Glutamatergic neuron (in vitro differentiated cells): ENCODE measurements around the gene DPEP2. TPM values are rescaled to one million over a fixed set of nuclear protein-coding genes. Genes with fewer than 3 reads are reported as not detected.

ENCODE experiments used
- DNase-seq: peaks from one replicate; pipeline ENCODE4 v3.0.0; 2022
- H3K27ac Mint-ChIP-seq: one replicate; pipeline ENCODE4 v1.8.0; 2020; ENCODE audit warnings: mild to moderate bottlenecking, mixed read lengths, inconsistent platforms; ENCODE audit not compliant: unreplicated experiment
- H3K27me3 Mint-ChIP-seq: one replicate; pipeline ENCODE4 v1.8.0; 2020; ENCODE audit warnings: mild to moderate bottlenecking, moderate library complexity, mixed read lengths, inconsistent platforms; ENCODE audit not compliant: unreplicated experiment
- H3K36me3 Mint-ChIP-seq: one replicate; pipeline ENCODE4 v1.8.0; 2020; ENCODE audit warnings: mild to moderate bottlenecking, mixed read lengths, inconsistent platforms; ENCODE audit not compliant: unreplicated experiment
- H3K4me1 Mint-ChIP-seq: one replicate; pipeline ENCODE4 v1.8.0; 2020; ENCODE audit warnings: mild to moderate bottlenecking, low read depth, mixed read lengths, inconsistent platforms; ENCODE audit not compliant: unreplicated experiment
- H3K4me3 Mint-ChIP-seq: one replicate; pipeline ENCODE4 v1.8.0; 2020; ENCODE audit warnings: mild to moderate bottlenecking, mixed read lengths, inconsistent platforms; ENCODE audit not compliant: unreplicated experiment
- H3K9me3 Mint-ChIP-seq: one replicate; pipeline ENCODE4 v1.8.0; 2020; ENCODE audit warnings: mild to moderate bottlenecking, moderate library complexity, mixed read lengths, inconsistent platforms; ENCODE audit not compliant: unreplicated experiment
- total RNA-seq: library from RNA; stranded (reverse); fragmentation: NEBNext Ultra II Directional; extraction: Animal tissue kit (Norgen Biotek cat#: 25700); gene quantifications from one replicate; pipeline ENCODE4 v1.2.1, GENCODE V29; 2021; ENCODE audit not compliant: unreplicated experiment
- TF ChIP-seq, protein P1 (sequence below): fragments of 200-600 bp; sonication (generic); IDR thresholded peaks from one replicate; pipeline ENCODE4 v1.5.0; 2021; ENCODE audit not compliant: partially characterized antibody, unreplicated experiment

Gene DPEP2
- total RNA-seq, 1 donor from 2014 or later: not detected

DNA sequence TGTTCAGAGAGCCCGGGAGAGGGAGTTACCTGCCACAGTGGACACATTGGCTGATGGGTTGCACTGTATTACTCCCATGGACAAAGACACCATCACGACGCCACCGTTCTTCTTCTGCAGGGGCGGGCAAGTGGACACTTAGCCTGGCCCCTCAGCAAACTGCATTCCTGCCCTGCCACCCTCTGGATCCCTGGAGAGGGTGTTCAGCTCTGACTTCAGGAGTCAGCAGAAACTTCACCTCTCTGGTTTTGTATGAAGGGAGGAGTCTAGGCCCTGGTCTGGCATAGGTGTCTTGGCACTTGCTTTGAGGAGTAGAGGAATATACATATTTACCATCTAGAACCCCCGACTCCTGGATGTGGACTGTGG lies 9.3 kb downstream of the DPEP2 start:
- DNase-seq: no peak
- no peaks in the 10 kb centered on the region for H3K4me1 Mint-ChIP-seq
- no peak overlapping the region for H3K27ac Mint-ChIP-seq
- H3K9me3 Mint-ChIP-seq: peaks cover 7% of the 10 kb centered on the region
- H3K27me3 Mint-ChIP-seq: peaks cover 6% of the 10 kb centered on the region
- no peak overlapping the region for H3K4me3 Mint-ChIP-seq
- TF ChIP-seq, protein P1, sequence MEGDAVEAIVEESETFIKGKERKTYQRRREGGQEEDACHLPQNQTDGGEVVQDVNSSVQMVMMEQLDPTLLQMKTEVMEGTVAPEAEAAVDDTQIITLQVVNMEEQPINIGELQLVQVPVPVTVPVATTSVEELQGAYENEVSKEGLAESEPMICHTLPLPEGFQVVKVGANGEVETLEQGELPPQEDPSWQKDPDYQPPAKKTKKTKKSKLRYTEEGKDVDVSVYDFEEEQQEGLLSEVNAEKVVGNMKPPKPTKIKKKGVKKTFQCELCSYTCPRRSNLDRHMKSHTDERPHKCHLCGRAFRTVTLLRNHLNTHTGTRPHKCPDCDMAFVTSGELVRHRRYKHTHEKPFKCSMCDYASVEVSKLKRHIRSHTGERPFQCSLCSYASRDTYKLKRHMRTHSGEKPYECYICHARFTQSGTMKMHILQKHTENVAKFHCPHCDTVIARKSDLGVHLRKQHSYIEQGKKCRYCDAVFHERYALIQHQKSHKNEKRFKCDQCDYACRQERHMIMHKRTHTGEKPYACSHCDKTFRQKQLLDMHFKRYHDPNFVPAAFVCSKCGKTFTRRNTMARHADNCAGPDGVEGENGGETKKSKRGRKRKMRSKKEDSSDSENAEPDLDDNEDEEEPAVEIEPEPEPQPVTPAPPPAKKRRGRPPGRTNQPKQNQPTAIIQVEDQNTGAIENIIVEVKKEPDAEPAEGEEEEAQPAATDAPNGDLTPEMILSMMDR: no peak
- no peaks in the 10 kb centered on the region for H3K36me3 Mint-ChIP-seq

DNA sequence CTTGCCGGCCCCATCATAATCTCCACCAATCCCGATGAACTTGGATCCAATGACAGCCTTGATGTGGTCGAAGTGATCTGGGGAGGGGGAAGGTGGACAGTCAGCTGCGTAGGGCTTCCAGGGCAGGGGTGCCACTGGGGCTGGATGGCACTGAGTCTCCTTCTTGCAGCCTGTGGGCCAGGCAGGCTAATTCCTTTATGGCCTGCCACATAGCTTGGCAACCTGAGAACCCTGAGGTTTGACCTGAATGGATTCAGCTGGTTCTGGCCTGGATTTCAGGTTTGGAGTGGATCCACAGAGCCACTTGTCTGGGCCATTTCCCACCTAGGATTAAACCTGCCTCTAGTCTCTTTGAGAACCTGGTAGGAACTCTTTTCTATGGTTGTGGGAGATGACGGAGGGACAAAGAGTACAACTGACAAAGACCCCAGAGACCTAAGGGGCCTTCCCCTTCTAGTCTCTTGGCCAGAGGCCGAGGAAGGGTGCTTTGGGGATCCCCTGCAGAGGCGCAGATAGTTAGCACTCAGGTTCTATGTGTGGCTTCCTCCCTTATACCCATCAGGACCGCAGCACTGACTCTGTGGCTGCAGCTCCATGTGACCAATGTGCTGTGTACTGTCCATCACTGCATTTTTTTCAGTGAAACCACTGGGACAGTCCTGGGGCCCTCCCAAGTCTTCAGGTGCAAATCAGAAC lies 9.8 kb downstream of the DPEP2 start:
- Mint-ChIP-seq H3K27ac (no peak overlapping the region), H3K4me3 (no peak overlapping the region)

DNA sequence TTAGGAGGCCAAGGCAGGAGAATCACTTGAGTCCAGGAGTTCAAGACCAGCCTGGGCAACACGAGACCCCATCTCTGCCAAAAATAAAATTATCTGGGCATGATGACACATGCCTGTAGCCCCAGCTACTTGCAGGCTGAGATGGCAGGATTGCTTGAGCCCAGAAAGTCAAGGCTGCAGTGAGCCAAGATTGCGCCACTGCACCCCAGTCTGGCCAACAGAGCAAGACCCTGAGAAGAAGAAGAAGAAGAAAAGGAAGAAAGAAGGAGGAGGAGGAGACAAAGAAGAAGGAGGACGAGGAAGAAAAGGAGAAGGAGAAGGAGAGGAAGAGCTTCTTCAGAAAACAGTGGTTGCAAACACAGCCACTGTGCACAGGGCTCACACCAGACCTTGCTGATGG lies 10.6 kb downstream of the DPEP2 start:
- no peak overlapping the region for H3K4me3 Mint-ChIP-seq
- peaks cover 6% of the 10 kb centered on the region for H3K27me3 Mint-ChIP-seq
- H3K36me3 Mint-ChIP-seq: no peaks in the 10 kb centered on the region
- peaks cover 2% of the 10 kb centered on the region for H3K4me1 Mint-ChIP-seq
- no peak for DNase-seq
- TF ChIP-seq, protein P1: no peak
- H3K27ac Mint-ChIP-seq: no peak overlapping the region
- H3K9me3 Mint-ChIP-seq: peaks cover 7% of the 10 kb centered on the region

More for the DNA sequence above, 9.8 kb downstream of the DPEP2 start:
- no peaks in the 10 kb centered on the region for H3K36me3 Mint-ChIP-seq
- H3K27me3 Mint-ChIP-seq: peaks cover 6% of the 10 kb centered on the region
- H3K4me1 Mint-ChIP-seq: peaks cover 2% of the 10 kb centered on the region
- TF ChIP-seq, protein P1: no peak
- peaks cover 7% of the 10 kb centered on the region for H3K9me3 Mint-ChIP-seq
- DNase-seq: no peak

DNA sequence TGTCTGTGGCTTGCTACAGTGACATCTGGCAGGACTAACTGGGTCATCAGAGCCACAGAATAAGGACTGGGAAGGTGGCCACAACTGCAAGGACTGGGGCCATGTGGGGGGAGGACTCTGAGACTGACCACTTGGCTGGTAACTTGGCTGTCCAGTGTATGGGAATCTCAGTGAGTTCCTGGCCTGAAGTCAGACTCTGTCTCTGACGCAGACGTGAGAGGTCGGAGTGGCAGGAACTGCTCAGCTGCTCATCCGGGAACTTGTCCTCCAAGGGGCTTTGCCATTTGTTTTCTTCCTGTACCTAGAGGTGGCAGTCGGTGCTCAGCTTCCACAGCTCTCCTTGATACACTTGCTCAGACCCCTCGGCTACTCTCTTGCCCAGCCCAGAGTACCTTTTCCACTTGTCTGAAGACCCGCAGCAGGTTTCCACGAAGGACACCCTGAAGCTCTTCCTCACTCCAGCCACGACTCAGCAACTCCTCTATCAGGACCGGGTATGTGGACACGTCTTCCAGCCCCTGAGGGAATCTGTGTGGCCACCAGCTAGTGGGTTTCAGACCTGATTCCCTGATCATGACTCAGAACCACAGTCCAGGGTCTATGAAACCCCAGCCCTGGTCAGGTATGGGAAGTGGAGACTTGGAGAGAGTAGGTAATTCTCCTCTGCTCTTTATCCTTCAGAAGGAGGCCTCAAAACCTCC lies 11.7 kb downstream of the DPEP2 start:
- TF ChIP-seq, protein P1: no peak
- Mint-ChIP-seq H3K27me3 (peaks cover 6% of the 10 kb centered on the region), H3K27ac (no peak overlapping the region), H3K9me3 (peaks cover 11% of the 10 kb centered on the region), H3K4me3 (no peak overlapping the region), H3K4me1 (peaks cover 2% of the 10 kb centered on the region), H3K36me3 (peaks cover 5% of the 10 kb centered on the region)
- DNase-seq: no peak

DNA sequence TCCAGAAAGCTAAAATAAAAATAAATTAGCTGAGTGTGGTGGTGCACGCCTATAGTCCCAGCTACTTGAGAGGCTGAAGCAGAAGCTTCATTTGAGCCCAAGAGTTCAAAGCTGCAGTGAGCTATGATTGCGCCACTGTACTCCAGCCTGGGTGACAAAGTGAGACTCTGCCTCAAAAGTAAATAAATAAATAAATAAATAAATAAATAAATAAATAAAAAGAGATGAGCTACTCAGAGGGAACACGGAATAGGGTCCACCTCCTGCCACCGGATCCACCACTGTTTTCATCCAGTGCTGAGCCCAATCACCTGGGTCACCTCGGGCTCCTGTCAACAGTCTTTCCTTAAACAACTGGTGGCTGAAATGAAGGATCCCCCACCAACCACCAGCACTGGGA lies 12.3 kb downstream of the DPEP2 start:
- Mint-ChIP-seq H3K36me3 (peaks cover 5% of the 10 kb centered on the region), H3K4me1 (peaks cover 2% of the 10 kb centered on the region), H3K27me3 (peaks cover 6% of the 10 kb centered on the region), H3K27ac (no peak overlapping the region), H3K9me3 (peaks cover 11% of the 10 kb centered on the region), H3K4me3 (no peak overlapping the region)
- TF ChIP-seq, protein P1: no peak
- DNase-seq: no peak
